SK-N-MC (cell line): ENCODE measurements around the gene UQCC2.

Experiments used
- EZH2 ChIP-seq: fragments of 200-600 bp; sonication (generic); IDR thresholded peaks from one replicate; pipeline ENCODE4 v1.6.1; 2017; ENCODE audit warnings: antibody characterized with exemption
- POLR2AphosphoS5 ChIP-seq: IDR thresholded peaks from 2 replicates; pipeline ENCODE4 v1.6.1; 2012; ENCODE audit warnings: mild to moderate bottlenecking, low read depth, low read length, borderline replicate concordance

- no peak for TF ChIP-seq POLR2AphosphoS5
- no peak for TF ChIP-seq EZH2
Measured at GRCh38 chr6:33694977-33695376, 16.5 kb downstream of the UQCC2 start.
